GM21619 (cell line): Measurements from ENCODE around the gene HSBP1L1.

Experiments
- ATAC-seq: cut with Tn5 transposase; IDR thresholded peaks from one replicate; pipeline ENCODE4 v1.9.1; 2021; ENCODE audit not compliant: unreplicated experiment

HSBP1L1 gene

DNA sequence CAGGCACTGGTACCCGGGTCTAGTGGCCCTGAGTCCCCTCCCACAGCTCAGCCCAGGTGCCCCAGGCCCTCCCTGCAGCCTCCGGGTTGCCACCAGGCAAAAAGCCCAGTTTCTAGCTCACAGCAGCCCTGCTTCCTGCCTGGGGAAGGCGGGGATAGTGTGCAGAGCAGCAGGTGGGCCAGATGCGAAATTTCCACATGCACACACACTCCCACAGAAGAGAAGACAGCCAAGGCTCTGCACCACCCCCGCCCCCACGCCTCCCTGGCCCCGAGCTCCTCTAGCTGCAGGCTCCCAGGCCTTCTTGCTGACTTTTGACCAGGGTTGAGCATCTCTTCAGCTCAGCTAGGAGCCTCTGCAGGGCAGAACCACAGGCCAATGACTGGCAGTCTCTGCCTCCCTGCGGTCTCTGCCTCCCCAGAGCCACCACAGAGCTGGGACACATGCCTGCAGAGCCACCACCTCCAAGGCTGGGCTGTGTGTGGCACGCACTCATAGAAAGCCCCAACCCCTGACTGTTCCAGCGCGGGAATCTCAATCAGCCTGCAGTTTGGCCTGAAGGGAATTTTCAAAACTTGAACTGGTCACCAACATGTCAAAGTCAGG, 20.2 kb upstream of the HSBP1L1 start:
- peak; percentile 42 for ATAC-seq

- peak; percentile 1 for ATAC-seq
Observed at GRCh38 chr18:79944746-79945117, 19.7 kb upstream of the HSBP1L1 start.

DNA sequence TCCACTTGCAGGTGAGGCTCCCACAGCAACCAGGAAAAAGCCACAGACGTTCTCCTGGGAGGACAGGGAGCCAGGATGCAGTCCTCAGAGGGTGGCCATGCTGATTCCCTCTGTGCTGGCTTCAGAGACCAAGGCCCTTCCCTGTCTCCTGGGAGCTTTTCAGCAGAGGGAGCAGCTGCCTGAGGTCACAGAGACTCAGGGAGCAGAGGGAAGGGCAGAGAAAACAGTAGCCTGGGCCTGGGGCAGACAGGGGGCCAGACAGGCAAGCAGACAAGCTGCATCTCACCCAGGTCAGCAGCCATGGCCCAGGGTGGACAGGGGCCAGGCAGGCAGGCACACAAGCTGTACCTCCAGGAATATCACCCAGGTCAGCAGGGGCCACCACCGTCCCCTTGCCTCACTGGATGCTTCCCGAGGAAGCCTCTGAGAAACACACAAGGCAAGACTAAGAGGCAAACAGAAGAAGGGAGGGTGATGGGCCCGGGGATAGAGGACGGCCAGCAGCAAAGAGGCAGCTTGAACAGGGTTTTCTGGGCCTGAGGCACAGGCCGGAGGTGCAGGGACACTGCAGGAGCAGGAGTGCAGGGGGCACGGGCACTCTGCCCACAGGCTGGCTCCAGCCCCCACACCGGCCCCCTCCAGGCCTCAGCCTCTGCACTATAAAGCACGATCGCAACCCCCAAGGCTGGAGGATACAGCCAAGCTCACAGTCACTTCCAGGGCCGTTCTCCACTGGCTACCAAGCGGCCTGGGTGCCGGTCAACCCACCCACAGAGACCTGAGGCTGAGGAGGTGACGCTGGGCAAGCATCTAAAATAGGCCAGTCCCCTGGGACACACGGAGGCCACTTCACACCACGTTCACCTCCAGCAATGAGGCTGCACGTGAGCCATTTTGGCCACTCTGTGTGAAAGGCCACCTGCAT, 19.1 kb upstream of the HSBP1L1 start:
- ATAC-seq: no peak

- no peak for ATAC-seq
Observed at GRCh38 chr18:79947054-79947755, 17.2 kb upstream of the HSBP1L1 start.

GRCh38 chr18:79947881-79948610, 16.4 kb upstream of the HSBP1L1 start:
- ATAC-seq: no peak

- no peak for ATAC-seq
Observed at GRCh38 chr18:79948719-79949411, 15.6 kb upstream of the HSBP1L1 start.

- ATAC-seq: no peak
Observed at GRCh38 chr18:79949697-79950487, 14.6 kb upstream of the HSBP1L1 start.

DNA sequence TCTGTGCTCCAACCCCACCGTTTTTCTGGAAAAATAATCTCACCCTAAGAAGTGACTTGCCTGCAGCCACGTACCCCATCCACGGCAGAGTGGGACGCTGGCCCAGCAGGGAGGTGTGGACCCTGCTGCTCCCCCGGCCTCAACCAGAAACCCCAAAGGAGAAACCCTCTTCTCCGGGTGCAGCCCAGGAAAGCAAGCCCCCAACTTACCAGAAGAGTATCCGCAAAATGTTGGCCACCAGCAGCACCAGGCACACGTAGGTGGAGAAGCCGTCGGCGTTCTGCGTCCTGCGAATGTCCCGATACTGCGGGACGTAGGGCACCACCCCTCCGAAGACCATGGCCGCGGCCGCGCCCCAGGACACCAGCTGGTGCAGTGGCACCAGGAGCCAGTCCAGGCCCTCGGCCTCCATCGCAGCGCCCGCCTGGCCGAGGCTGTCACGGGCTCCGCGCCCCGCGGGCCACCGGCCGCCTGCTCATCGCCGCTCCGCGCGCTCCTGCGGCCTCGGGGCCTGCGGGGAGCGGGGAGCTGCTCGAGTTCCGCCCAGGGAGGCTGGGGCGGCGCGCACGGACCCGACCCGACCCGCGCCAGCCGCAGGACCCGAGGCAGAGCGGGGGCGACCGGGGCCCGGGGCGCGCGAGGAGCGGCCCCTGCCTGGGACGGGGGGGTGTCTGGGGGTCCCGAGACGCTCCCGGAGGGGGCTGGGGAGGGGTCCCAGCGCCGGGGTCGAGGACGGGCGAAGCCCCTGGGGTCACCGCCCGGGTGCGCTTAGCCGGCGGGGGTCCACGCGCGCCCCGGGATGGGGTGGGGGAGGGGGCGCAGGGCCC, 13.7 kb upstream of the HSBP1L1 start:
- peak; percentile 32 for ATAC-seq

DNA sequence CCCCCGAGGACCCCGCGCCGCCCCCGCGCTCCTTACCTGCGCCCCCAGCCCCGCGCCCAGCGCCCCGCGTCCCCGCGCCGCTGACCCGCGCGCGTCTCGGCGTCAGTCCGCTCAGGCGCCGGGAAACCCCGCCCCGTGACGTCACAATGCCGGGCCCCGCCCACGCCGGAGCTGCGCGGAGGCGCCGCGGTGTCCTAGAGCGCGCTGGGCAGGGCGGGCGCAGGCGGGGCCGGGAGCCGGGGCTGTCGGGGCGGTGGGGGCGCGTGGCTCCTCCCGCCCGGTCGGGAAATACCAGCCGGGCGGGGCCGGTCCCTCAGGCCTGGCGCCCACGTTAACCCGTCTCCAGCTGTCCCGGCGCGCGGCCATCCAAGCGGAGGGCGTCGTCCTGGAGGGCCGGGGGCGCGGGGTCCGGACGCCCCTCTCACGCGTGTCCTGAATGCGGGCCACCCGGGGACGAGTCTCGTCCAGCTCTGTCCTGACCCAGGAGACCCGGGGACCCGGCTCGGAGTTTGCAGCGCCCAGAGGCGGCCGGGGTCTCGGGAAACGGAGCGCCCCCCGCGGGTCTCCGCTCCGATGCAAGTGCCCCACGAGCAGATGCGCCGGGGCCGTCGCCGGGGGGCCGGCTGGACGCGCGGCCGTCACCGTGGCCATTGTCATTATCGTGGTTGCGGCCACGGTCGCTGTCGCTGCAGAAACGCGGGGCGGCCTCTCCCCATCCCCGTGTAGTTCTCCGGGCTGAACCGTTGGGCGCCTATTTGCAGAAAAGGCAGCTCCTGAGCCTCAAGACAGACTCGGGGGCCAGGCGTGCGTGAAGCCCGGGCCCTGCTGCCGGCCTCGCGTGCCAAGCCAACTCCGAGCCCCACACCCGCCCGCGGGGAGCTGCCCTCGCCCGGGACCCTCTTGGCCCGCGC, 12.6 kb upstream of the HSBP1L1 start, which contains the start of gene SLC66A2:
TSS of gene SLC66A2 (minus strand) at position 109 of the 911 bp plus-strand sequence. CDS start 727 bp downstream, outside the sequence.
- ATAC-seq: peak; percentile 72

GRCh38 chr18:79952456-79952995, 11.9 kb upstream of the HSBP1L1 start:
- no peak for ATAC-seq

- ATAC-seq: no peak
Observed at GRCh38 chr18:79952996-79953559, 11.4 kb upstream of the HSBP1L1 start.

GRCh38 chr18:79953971-79954651, 10.3 kb upstream of the HSBP1L1 start:
- no peak for ATAC-seq

GRCh38 chr18:79954791-79955190, 9.7 kb upstream of the HSBP1L1 start:
- ATAC-seq: no peak

DNA sequence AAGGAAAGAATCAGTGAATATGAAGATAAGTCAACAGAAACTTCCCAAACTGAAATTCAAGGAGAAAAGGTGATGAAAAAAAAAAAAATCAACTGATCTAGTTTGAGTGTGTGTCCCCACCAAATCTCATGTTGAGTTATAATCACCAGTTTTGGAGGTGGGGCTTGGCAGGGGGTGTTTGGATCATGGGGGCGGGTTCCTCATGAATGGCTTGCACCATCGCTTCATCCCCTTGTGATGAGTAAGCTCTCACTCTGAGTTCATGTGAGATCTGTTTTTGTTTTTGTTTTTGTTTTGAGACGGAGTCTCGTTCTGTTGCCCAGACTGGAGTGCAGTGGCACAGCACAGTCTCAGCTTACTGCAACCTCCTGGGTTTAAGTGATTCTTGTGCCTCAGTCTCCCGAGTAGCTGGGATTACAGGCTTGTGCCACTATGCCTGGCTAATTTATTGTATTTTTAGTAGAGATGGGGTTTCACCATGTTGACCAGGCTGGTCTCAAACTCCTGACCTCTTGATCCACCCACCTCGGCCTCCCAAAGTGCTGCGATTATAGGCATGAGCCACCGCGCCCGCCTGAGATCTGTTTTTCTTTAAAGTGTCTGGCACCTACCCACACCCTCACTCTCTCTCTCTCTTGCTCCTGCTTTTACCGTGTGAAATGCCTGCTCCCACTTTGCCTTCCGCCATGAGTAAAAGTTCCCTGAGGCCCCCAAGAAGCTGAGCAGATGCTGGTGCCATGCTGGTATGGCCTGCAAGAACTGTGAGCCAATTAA, 9.0 kb upstream of the HSBP1L1 start:
- no peak for ATAC-seq

DNA sequence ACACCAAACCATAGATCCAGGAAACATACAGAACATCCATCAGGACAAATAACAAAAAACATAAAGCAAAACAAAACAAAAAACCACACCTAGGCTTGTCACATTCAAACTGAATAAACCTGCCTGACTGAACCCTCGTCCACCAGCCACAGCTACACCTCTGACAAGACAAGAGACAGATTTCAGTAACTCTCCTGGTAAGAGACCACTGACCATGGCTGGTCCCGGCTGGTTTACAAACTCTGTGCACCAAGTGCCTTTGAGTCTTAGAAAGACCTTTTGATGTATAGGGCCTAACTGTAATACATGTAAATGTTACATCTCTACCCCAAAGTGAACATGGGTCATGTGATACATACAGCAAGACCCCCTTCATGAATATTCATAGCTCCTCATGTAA, 8.2 kb upstream of the HSBP1L1 start:
- no peak for ATAC-seq

DNA sequence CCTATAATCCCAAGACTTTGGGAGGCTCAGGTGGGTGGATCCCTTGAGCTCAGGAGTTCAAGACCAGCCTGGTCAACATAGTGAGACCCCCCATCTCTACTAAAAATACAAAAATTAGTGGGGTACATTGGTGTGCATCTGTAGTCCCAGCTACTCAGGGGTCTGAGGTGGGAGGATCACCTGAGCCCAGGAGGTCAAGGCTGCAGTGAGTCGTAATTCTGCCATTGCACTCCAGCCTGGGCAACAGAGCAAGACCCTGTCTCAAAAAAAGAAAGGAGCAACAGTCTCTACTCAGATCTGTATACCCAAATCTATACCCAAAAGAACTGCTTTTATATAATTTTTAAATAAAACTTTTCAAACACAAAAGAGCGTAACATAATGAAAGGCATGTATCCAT, 5.5 kb upstream of the HSBP1L1 start:
- ATAC-seq: no peak
